Caco-2 (cell line): Measurements from ENCODE around the gene NOL12. TPM values are rescaled to one million over a fixed set of nuclear protein-coding genes. Genes with fewer than 3 reads are reported as not detected.

Experiments used
- BruUV-seq: library from RNA; stranded (reverse); fragments of 400-500 nt; replicated peaks from 2 replicates; lab custom pipeline; 2021; lab: Mats Ljungman, UMichigan
- CTCF ChIA-PET: fragments of 300-600 bp; sonication (Branson Sonifier 250); formaldehyde crosslinking; loops from one replicate; lab custom pipeline; 2022; ENCODE audit warnings: antibody characterized with exemption; lab: Charles Lee
- POLR2A ChIA-PET: fragments of 300-600 bp; sonication (Branson Sonifier 250); formaldehyde crosslinking; loops from one replicate; lab custom pipeline; 2022; ENCODE audit warnings: antibody characterized with exemption; lab: Charles Lee
- DNase-seq, 2 experiments: peaks; one replicate each; pipeline versions ENCODE4 v3.0.0 to v3.0.0-alpha.2; 2020 to 2022
- H3K27me3 ChIP-seq: replicated peaks from 2 replicates; pipeline ENCODE4 v1.6.0; 2011; ENCODE audit warnings: low read length; ENCODE audit not compliant: control insufficient read depth, insufficient read depth
- H3K36me3 ChIP-seq: 2 replicates; pipeline ENCODE4 v1.5.1; 2011; ENCODE audit warnings: low read length; ENCODE audit not compliant: control insufficient read depth, insufficient read depth
- H3K4me1 ChIP-seq: fragments of 250-450 bp; sonication (Bioruptor Pico); 2 replicates; pipeline ENCODE4 v1.5.1; 2020; ENCODE audit warnings: mild to moderate bottlenecking
- H3K4me3 ChIP-seq: 2 replicates; pipeline ENCODE4 v1.5.1; 2011; ENCODE audit warnings: low read depth, mild to moderate bottlenecking, control low read depth, low read length
- H3K9me3 ChIP-seq: fragments of 250-450 bp; sonication (Bioruptor Pico); 2 replicates; pipeline ENCODE4 v1.5.1; 2020; ENCODE audit warnings: mild to moderate bottlenecking, moderate library complexity
- H3K27ac Mint-ChIP-seq: one replicate; pipeline ENCODE4 v1.8.0; 2022; ENCODE audit warnings: mixed read lengths; ENCODE audit not compliant: unreplicated experiment
- H3K27me3 Mint-ChIP-seq: one replicate; pipeline ENCODE4 v1.8.0; 2022; ENCODE audit warnings: mixed read lengths; ENCODE audit not compliant: insufficient read depth, unreplicated experiment
- H3K36me3 Mint-ChIP-seq: one replicate; pipeline ENCODE4 v1.8.0; 2022; ENCODE audit warnings: mild to moderate bottlenecking, mixed read lengths; ENCODE audit not compliant: insufficient read depth, unreplicated experiment
- H3K4me1 Mint-ChIP-seq: one replicate; pipeline ENCODE4 v1.8.0; 2022; ENCODE audit warnings: low read depth, mixed read lengths; ENCODE audit not compliant: unreplicated experiment
- H3K4me3 Mint-ChIP-seq: one replicate; pipeline ENCODE4 v1.8.0; 2022; ENCODE audit warnings: mild to moderate bottlenecking, moderate library complexity, mixed read lengths; ENCODE audit not compliant: unreplicated experiment
- H3K9me3 Mint-ChIP-seq: one replicate; pipeline ENCODE4 v1.8.0; 2022; ENCODE audit warnings: mixed read lengths; ENCODE audit not compliant: unreplicated experiment
- CTCF ChIP-seq, 2 experiments: fragments of 200-600 bp in 1 of 2; IDR thresholded peaks; 1 replicate in 1 of 2; 2 replicates in 1 of 2; pipeline versions ENCODE4 v1.5.1 to v1.8.0; 2011 to 2022; ENCODE audit warnings: antibody characterized with exemption in 1 of 2, control low read depth in 1 of 2, inconsistent platforms in 1 of 2, low read depth in 1 of 2, low read length in 1 of 2, mild to moderate bottlenecking in 1 of 2, moderate library complexity in 1 of 2; ENCODE audit not compliant: insufficient read depth in 1 of 2, severe bottlenecking in 1 of 2, unreplicated experiment in 1 of 2
- intact Hi-C: fragments of 100-400 bp; cut with micrococcal nuclease; formaldehyde crosslinking; loops from one replicate; pipeline ENCODE4 v1.10.0; 2022; ENCODE audit not compliant: unreplicated experiment
- total RNA-seq: library from RNA; stranded (reverse); gene quantifications from 2 replicates; pipeline ENCODE4 v1.2.3, GENCODE V29; 2022

The NOL12 gene
- total RNA-seq, 1 experiment from 2014 or later, result 20.2 TPM

- no TSS peak for BruUV-seq
- ChIA-PET CTCF (no interaction called here), POLR2A (no interaction called here)
- intact Hi-C loops, result no loop called here
- Histone ChIP-seq H3K27me3 (no peaks in the 10 kb centered on the region), H3K36me3 (no peaks in the 10 kb centered on the region), H3K4me1 (peaks cover 9% of the 10 kb centered on the region; the same call in 1 of the 2 replicates), H3K9me3 (no peaks in the 10 kb centered on the region), H3K4me3 (no peak overlapping the region)
- no peak for TF ChIP-seq CTCF (IDR thresholded peaks at IDR 0.05; ENCODE audit: insufficient read depth in 1 of 2, low read depth in 1 of 2, low read length in 1 of 2, severe bottlenecking in 1 of 2, unreplicated experiment in 1 of 2)
- H3K27ac Mint-ChIP-seq, result no peak overlapping the region
- H3K4me1 Mint-ChIP-seq, result peaks cover 7% of the 10 kb centered on the region
- H3K27me3 Mint-ChIP-seq, result no peaks in the 10 kb centered on the region
- no peak overlapping the region for H3K4me3 Mint-ChIP-seq
- H3K9me3 Mint-ChIP-seq, result no peaks in the 10 kb centered on the region
- H3K36me3 Mint-ChIP-seq, result peaks cover 16% of the 10 kb centered on the region
- no peak for DNase-seq
Observed at GRCh38 chr22:37672920-37673455, 13.2 kb upstream of the NOL12 start.

- no peak for DNase-seq
- CTCF ChIA-PET, result no interaction called here
- Histone ChIP-seq H3K4me1 (peaks cover 9% of the 10 kb centered on the region; the same call in 1 of the 2 replicates), H3K36me3 (no peaks in the 10 kb centered on the region), H3K27me3 (no peaks in the 10 kb centered on the region), H3K9me3 (no peaks in the 10 kb centered on the region), H3K4me3 (no peak overlapping the region)
- intact Hi-C loops, result no loop called here
- H3K4me1 Mint-ChIP-seq, result peaks cover 7% of the 10 kb centered on the region
- TF ChIP-seq CTCF (IDR thresholded peaks at IDR 0.05; ENCODE audit: insufficient read depth in 1 of 2, low read depth in 1 of 2, low read length in 1 of 2, severe bottlenecking in 1 of 2, unreplicated experiment in 1 of 2), result no peak
- H3K9me3 Mint-ChIP-seq, result no peaks in the 10 kb centered on the region
- H3K27ac Mint-ChIP-seq, result no peak overlapping the region
- no TSS peak for BruUV-seq
- H3K4me3 Mint-ChIP-seq, result no peak overlapping the region
- no peaks in the 10 kb centered on the region for H3K27me3 Mint-ChIP-seq
- POLR2A ChIA-PET, result no interaction called here
- H3K36me3 Mint-ChIP-seq, result peaks cover 6% of the 10 kb centered on the region
Observed at GRCh38 chr22:37674248-37674647, 11.9 kb upstream of the NOL12 start.

DNA sequence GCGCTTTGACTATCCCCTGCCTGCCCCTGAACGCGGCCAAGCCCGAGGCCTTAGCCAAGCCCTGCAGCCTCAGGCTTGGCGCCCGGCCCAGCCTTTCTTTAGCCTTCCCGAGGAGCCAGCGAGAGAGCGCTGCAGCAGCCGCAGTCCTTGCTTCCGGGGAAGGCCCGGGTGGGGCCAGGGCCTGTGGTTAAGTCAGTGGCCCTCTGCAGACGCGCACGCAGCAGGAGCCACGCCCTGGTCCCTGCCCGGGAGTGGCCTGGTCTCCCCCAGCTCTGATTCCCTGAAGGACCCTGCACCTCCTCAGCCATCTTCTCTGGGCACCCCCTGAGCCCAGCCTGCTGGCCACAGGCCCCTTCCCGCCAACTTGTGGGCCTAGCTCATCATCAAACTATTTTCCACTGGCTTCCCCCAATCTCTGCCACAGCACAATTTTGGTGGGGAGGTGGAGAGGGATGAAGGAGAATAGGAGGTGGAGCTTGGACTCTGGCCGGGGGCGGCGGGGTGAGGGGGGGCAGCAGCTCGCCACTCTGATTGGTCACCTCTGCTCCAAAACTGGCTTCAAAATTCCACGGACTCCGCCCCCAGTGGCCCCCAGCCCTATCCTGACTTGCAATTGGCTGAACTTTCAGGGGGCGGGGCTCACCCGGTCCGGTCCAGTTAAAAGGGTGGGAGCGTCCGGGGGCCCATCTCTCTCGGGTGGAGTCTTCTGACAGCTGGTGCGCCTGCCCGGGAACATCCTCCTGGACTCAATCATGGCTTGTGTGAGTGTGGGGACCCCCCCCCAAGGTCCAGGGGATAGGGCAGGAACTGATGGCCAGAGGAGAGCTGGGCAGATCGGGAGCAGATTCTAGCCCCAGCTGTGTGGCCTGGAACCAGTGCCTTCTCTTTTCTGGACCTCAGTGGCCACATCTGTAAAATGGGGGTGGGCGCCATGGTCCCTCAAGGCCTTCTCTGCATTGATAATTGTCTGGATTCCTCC lies 10.9 kb upstream of the NOL12 start, which contains the start of gene LGALS1:
Gene LGALS1 (plus strand): TSS at position 686 of the 979 bp plus-strand sequence. CDS start 67 bp downstream, at position 753.
- Mint-ChIP-seq H3K27me3 (no peaks in the 10 kb centered on the region), H3K27ac (peak within 1 kb of the TSS; percentile 65), H3K9me3 (no peaks in the 10 kb centered on the region), H3K4me1 (peaks cover 7% of the 10 kb centered on the region), H3K4me3 (peak within 1 kb of the TSS; percentile 79), H3K36me3 (peaks cover 6% of the 10 kb centered on the region)
- CTCF ChIA-PET, result interaction anchor here (0.6 kb wide), 2 partner anchors 22 to 291 kb away, joined by 3 read pairs; no protein-coding TSS in a partner anchor
- H3K36me3 ChIP-seq, result no peaks in the 10 kb centered on the region
- H3K4me3 ChIP-seq, result peak within 1 kb of the TSS; percentile 53; the same call in 1 of the 2 replicates
- no TSS peak for BruUV-seq
- intact Hi-C loops, result no loop called here
- no peak for TF ChIP-seq CTCF (IDR thresholded peaks at IDR 0.05; ENCODE audit: insufficient read depth in 1 of 2, low read depth in 1 of 2, low read length in 1 of 2, severe bottlenecking in 1 of 2, unreplicated experiment in 1 of 2)
- peak in 1 of 2 experiments; percentile 31 for DNase-seq
- H3K4me1 ChIP-seq, result peaks cover 9% of the 10 kb centered on the region; the same call in 1 of the 2 replicates
- POLR2A ChIA-PET, result interaction anchor here (0.5 to 0.6 kb wide), 2 partner anchors 98 to 150 kb away, joined by 3 to 9 read pairs; no protein-coding TSS in a partner anchor
- no peaks in the 10 kb centered on the region for H3K27me3 ChIP-seq
- H3K9me3 ChIP-seq, result no peaks in the 10 kb centered on the region
